HG02840 (cell line): Measurements from ENCODE around the gene CLMN.

Experiments
- ATAC-seq: cut with Tn5 transposase; IDR thresholded peaks from one replicate; pipeline ENCODE4 v1.9.1; 2021; ENCODE audit warnings: mild to moderate bottlenecking, moderate library complexity, moderate number of reproducible peaks; ENCODE audit not compliant: unreplicated experiment, low FRiP score

Gene CLMN

GRCh38 chr14:95227279-95227860 is 92.3 kb downstream of the CLMN start:
- no peak for ATAC-seq

GRCh38 chr14:95226801-95227200 is 92.9 kb downstream of the CLMN start:
- ATAC-seq: no peak

GRCh38 chr14:95225251-95225887 is 94.3 kb downstream of the CLMN start:
- no peak for ATAC-seq

GRCh38 chr14:95222870-95223398 is 96.8 kb downstream of the CLMN start:
- no peak for ATAC-seq

GRCh38 chr14:95222151-95222631 is 97.5 kb downstream of the CLMN start:
- ATAC-seq: no peak

- ATAC-seq: no peak
Measured at GRCh38 chr14:95221531-95221930, 98.2 kb downstream of the CLMN start.

- ATAC-seq: no peak
Measured at GRCh38 chr14:95220663-95221231, 99.0 kb downstream of the CLMN start.

- no peak for ATAC-seq
Measured at GRCh38 chr14:95218472-95219193, 101.1 kb downstream of the CLMN start.

GRCh38 chr14:95218006-95218405 is 101.7 kb downstream of the CLMN start:
- no peak for ATAC-seq

- no peak for ATAC-seq
Measured at GRCh38 chr14:95217391-95217900, 102.3 kb downstream of the CLMN start.

GRCh38 chr14:95216008-95216407 is 103.7 kb downstream of the CLMN start:
- no peak for ATAC-seq

- no peak for ATAC-seq
Measured at GRCh38 chr14:95215094-95215725, 104.5 kb downstream of the CLMN start.

GRCh38 chr14:95213774-95214173 is 105.9 kb downstream of the CLMN start:
- no peak for ATAC-seq

GRCh38 chr14:95211721-95212504 is 107.8 kb downstream of the CLMN start:
- peak; percentile 61 for ATAC-seq

- no peak for ATAC-seq
Measured at GRCh38 chr14:95210699-95211098, 109.0 kb downstream of the CLMN start.

- ATAC-seq: no peak
Measured at GRCh38 chr14:95208598-95208997, 111.1 kb downstream of the CLMN start.

- no peak for ATAC-seq
Measured at GRCh38 chr14:95207475-95208233, 112.1 kb downstream of the CLMN start.

GRCh38 chr14:95206534-95206933 is 113.2 kb downstream of the CLMN start:
- no peak for ATAC-seq

GRCh38 chr14:95204705-95205104 is 115.0 kb downstream of the CLMN start:
- ATAC-seq: no peak
